ENCODE measurements around the gene LMF1. TPM values are rescaled to one million over a fixed set of nuclear protein-coding genes. Genes with fewer than 3 reads are reported as not detected.

Gene LMF1
- total RNA-seq, 2 donors from 2014 or later: 47.1 to 49.3 TPM

DNA sequence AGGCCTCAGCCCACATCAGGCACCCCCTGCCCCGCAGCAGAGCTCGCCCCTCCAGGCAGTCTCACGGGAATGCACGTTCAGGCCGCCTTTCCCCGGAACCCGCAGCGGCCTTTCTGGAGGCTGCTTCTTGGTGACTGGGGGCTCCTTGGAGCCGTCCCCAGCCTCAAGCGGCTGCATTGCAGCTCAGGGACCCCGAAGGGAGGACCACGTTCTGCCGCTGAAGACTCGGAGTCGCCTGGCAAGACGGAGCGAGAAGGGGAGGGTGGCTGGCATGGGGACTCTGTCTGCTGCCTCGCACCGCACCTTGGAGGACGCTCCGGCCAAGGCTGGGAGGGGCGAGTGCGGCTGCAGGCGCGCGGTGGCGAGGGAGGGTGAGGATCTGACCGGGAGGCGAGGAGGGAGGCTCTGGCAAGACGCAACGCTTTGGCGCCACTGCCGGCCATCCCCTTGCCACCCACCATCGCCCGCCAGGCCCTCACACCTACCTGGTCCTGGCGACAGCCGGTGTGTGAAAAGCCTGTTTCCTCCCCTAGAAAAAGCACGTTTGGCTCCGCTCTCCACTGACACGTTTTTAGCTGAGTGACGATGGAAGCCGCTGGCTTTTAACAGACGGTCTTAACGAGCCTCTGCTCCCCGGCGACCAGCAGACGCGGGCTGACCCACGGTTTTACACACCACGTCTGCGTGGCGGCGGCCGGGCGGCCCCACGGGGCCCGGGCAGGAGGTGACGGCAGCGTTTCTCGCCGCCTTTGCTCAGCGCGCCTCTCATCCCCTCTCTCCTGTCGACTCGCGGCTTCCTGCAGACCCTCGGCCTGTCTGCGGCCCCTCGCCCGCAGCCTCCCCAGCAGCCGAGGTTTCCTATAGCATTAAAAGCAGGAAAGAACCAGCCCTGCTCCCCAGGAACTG, 153.5 kb downstream of the LMF1 start:
- no peaks in the 10 kb centered on the region for H3K27me3 ChIP-seq (replicated peaks; ENCODE audit: insufficient read depth)
- peaks cover 2% of the 10 kb centered on the region for H3K9me3 ChIP-seq
- DNase-seq (ENCODE audit: low spot score): no peak
- H3K4me3 ChIP-seq: no peak overlapping the region
- TF ChIP-seq, protein P1, sequence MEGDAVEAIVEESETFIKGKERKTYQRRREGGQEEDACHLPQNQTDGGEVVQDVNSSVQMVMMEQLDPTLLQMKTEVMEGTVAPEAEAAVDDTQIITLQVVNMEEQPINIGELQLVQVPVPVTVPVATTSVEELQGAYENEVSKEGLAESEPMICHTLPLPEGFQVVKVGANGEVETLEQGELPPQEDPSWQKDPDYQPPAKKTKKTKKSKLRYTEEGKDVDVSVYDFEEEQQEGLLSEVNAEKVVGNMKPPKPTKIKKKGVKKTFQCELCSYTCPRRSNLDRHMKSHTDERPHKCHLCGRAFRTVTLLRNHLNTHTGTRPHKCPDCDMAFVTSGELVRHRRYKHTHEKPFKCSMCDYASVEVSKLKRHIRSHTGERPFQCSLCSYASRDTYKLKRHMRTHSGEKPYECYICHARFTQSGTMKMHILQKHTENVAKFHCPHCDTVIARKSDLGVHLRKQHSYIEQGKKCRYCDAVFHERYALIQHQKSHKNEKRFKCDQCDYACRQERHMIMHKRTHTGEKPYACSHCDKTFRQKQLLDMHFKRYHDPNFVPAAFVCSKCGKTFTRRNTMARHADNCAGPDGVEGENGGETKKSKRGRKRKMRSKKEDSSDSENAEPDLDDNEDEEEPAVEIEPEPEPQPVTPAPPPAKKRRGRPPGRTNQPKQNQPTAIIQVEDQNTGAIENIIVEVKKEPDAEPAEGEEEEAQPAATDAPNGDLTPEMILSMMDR (IDR thresholded peaks at IDR 0.05): no peak
- H3K36me3 ChIP-seq: no peaks in the 10 kb centered on the region
- no peaks in the 10 kb centered on the region for H3K4me1 ChIP-seq (ENCODE audit: control insufficient read depth in 1 of 2, low read depth in 2 of 2)
- H3K27ac ChIP-seq: no peak overlapping the region
- ATAC-seq (ENCODE audit: insufficient number of reproducible peaks, low FRiP score, low read depth): no peak

DNA sequence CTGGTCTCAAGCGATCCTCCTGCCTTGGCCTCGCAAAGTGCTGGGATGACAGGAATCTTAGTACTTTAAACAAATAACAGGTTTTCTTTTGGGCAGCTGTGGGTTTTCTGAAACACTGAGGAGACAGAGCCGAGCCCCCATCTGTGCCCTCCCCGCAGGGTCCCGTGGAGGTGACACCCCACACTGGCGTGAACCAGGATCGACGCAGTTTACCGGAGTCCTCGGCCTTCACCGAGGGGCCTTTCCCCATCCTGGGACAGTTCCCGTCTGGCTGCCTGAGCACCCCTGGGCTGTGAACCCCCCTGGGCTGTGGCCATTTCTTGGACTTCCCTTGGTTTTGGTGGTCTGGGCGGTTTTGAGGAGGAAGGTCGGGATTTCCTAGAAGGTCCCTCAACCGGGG, 154.9 kb downstream of the LMF1 start:
- Histone ChIP-seq H3K9me3 (peaks cover 5% of the 10 kb centered on the region), H3K4me1 (ENCODE audit: control insufficient read depth in 1 of 2, low read depth in 2 of 2) (no peaks in the 10 kb centered on the region), H3K27ac (no peak overlapping the region), H3K4me3 (no peak overlapping the region), H3K27me3 (replicated peaks; ENCODE audit: insufficient read depth) (no peaks in the 10 kb centered on the region), H3K36me3 (no peaks in the 10 kb centered on the region)
- ATAC-seq (ENCODE audit: insufficient number of reproducible peaks, low FRiP score, low read depth) (no peak), DNase-seq (ENCODE audit: low spot score) (no peak)
- TF ChIP-seq, protein P1 (IDR thresholded peaks at IDR 0.05): no peak

DNA sequence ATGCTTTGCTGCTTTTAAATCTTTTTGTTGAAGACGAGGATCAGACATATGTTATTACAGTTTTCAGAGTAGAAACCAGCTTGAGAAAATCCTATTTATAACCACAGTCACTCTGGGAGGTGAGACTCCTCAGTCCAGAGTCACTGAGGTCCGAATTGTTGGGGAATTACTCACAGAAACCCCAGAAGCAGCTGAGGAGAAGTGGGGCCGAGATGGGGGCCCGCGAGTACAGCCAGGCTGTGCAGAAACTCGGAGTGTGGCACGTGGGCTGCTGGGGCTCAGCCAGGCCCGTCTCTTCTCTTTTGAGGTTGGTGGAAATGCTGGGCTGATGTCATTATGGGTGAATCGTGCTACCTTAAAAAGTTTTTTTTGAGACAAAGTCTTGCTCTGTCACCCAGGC, 155.8 kb downstream of the LMF1 start:
- TF ChIP-seq, protein P1 (IDR thresholded peaks at IDR 0.05): no peak
- Histone ChIP-seq H3K27me3 (replicated peaks; ENCODE audit: insufficient read depth) (no peaks in the 10 kb centered on the region), H3K9me3 (peaks cover 5% of the 10 kb centered on the region), H3K4me3 (no peak overlapping the region), H3K4me1 (ENCODE audit: control insufficient read depth in 1 of 2, low read depth in 2 of 2) (no peaks in the 10 kb centered on the region), H3K27ac (no peak overlapping the region), H3K36me3 (no peaks in the 10 kb centered on the region)
- ATAC-seq (ENCODE audit: insufficient number of reproducible peaks, low FRiP score, low read depth) (no peak), DNase-seq (ENCODE audit: low spot score) (no peak)

GRCh38 chr16:813916-814412, 156.8 kb downstream of the LMF1 start:
- TF ChIP-seq, protein P1 (IDR thresholded peaks at IDR 0.05): no peak
- no peaks in the 10 kb centered on the region for H3K36me3 ChIP-seq
- DNase-seq (ENCODE audit: low spot score) (no peak), ATAC-seq (ENCODE audit: insufficient number of reproducible peaks, low FRiP score, low read depth) (peak; percentile 23)
- H3K9me3 ChIP-seq: peaks cover 5% of the 10 kb centered on the region
- no peaks in the 10 kb centered on the region for H3K4me1 ChIP-seq (ENCODE audit: control insufficient read depth in 1 of 2, low read depth in 2 of 2)
- no peak overlapping the region for H3K27ac ChIP-seq
- no peak overlapping the region for H3K4me3 ChIP-seq
- H3K27me3 ChIP-seq (replicated peaks; ENCODE audit: insufficient read depth): no peaks in the 10 kb centered on the region

GRCh38 chr16:813204-813915, 157.4 kb downstream of the LMF1 start:
- ATAC-seq (ENCODE audit: insufficient number of reproducible peaks, low FRiP score, low read depth) (no peak), DNase-seq (ENCODE audit: low spot score) (no peak)
- Histone ChIP-seq H3K4me1 (ENCODE audit: control insufficient read depth in 1 of 2, low read depth in 2 of 2) (peaks cover 0 to 3% of the 10 kb centered on the region in 2 donors), H3K27ac (no peak overlapping the region), H3K27me3 (replicated peaks; ENCODE audit: insufficient read depth) (no peaks in the 10 kb centered on the region), H3K4me3 (peak overlapping the region; percentile 21), H3K36me3 (no peaks in the 10 kb centered on the region), H3K9me3 (peaks cover 5% of the 10 kb centered on the region)
- TF ChIP-seq, protein P1 (IDR thresholded peaks at IDR 0.05): no peak
